ENCODE measurements around the gene NRXN2. TPM values are rescaled to one million over a fixed set of nuclear protein-coding genes. Genes with fewer than 3 reads are reported as not detected.
A peak's percentile ranks its signal among the peaks of the same experiment; 100 is the strongest.

Gene NRXN2
- total and polyA plus RNA-seq, 10 of the 15 experiments (the other 5 are each of a cell fraction or from before 2014, with no cell fraction given): 0.03 to 1.4 (median 0.23) TPM

- ATAC-seq (no peak), FAIRE-seq (no peak), DNase-seq (ENCODE audit: low read depth, low spot score) (no peak)
- Histone ChIP-seq H3K27me3 (replicated peaks in 1 of 2; ENCODE audit: control insufficient read depth in 2 of 2, insufficient read depth in 2 of 2, low read length in 1 of 2) (no peaks in the 10 kb centered on the region), H3K36me3 (ENCODE audit: control insufficient read depth in 2 of 2, insufficient read depth in 2 of 2, low read length in 1 of 2) (no peaks in the 10 kb centered on the region), H3K4me2 (ENCODE audit: control insufficient read depth, insufficient read depth) (no peak overlapping the region), H3K79me2 (ENCODE audit: control insufficient read depth, insufficient read depth, low read length) (no peaks in the 10 kb centered on the region), H4K20me1 (ENCODE audit: control insufficient read depth, insufficient read depth) (no peaks in the 10 kb centered on the region), H3K4me1 (ENCODE audit: control insufficient read depth, insufficient read depth, low read length) (peaks cover 6% of the 10 kb centered on the region), H3K4me3 (no peak overlapping the region), H3K27ac (ENCODE audit: control insufficient read depth, insufficient read depth) (no peak overlapping the region), H2AFZ (ENCODE audit: control insufficient read depth, low read depth, low read length) (no peak overlapping the region), H3K9ac (ENCODE audit: control insufficient read depth, insufficient read depth, low read length) (no peak overlapping the region), H3K9me3 (replicated peaks; ENCODE audit: control insufficient read depth, insufficient read depth, low read length) (no peaks in the 10 kb centered on the region)
- CTCF ChIA-PET: no interaction called here
- POLR2A ChIA-PET: interaction anchor here (1.1 kb wide), 1 partner anchor 15 kb away, joined by 4 read pairs; no protein-coding TSS in a partner anchor
- RAD21 ChIA-PET (ENCODE audit: unreplicated experiment): interaction anchor here (1.3 kb wide), 1 partner anchor 18 kb away, joined by 3 read pairs; no protein-coding TSS in a partner anchor
- in situ Hi-C loops (cut with MboI) (no loop called here), intact Hi-C loops (cut with micrococcal nuclease; ENCODE audit: unreplicated experiment) (no loop called here)
- WGBS (ENCODE audit: insufficient coverage, insufficient replicate concordance, low lambda C conversion rate, missing lambda C conversion rate): 11% methylated on average over 5 of the region's 5 CpGs
- SMC1A ChIA-PET (ENCODE audit: uncharacterized antibody, unreplicated experiment): no interaction called here
- TF ChIP-seq SREBF2 (IDR thresholded peaks at IDR 0.05; ENCODE audit: low read length) (no peak), GATAD2B (conservative IDR thresholded peaks at IDR 0.05; ENCODE audit: low read depth) (0 out of 2 replicates have a peak, but pooled peaks have one; percentile 58), MXI1 (IDR thresholded peaks at IDR 0.05; ENCODE audit: low read depth, low read length) (no peak), POLR2AphosphoS5 (IDR thresholded peaks at IDR 0.05; ENCODE audit: low read length) (no peak), SPI1 (IDR thresholded peaks at IDR 0.05; ENCODE audit: borderline replicate concordance, insufficient read depth, low read depth, low read length) (peak; percentile 64; the same call in 1 of the 2 replicates), RELA (IDR thresholded peaks at IDR 0.05; ENCODE audit: borderline replicate concordance, partially characterized antibody) (no peak), MEF2B (IDR thresholded peaks at IDR 0.05; ENCODE audit: partially characterized antibody, poor library complexity, severe bottlenecking) (peak; percentile 94), RB1 (IDR thresholded peaks at IDR 0.05; ENCODE audit: borderline replicate concordance) (0 out of 2 replicates have a peak, but pooled peaks have one; percentile 30), ZNF24 (IDR thresholded peaks at IDR 0.05) (no peak), ZNF622 (IDR thresholded peaks at IDR 0.05) (no peak), CEBPB (IDR thresholded peaks at IDR 0.05; ENCODE audit: borderline replicate concordance in 1 of 2, low read depth in 2 of 2, low read length in 2 of 2) (no peak), EP300 (IDR thresholded peaks at IDR 0.05; ENCODE audit: borderline replicate concordance in 1 of 2, control insufficient read depth in 1 of 2, low read depth in 2 of 2, low read length in 2 of 2) (no peak), YBX1 (IDR thresholded peaks at IDR 0.05) (0 out of 2 replicates have a peak, but pooled peaks have one; percentile 59), BCL3 (IDR thresholded peaks at IDR 0.05; ENCODE audit: borderline replicate concordance, insufficient read depth, low read depth, low read length, poor library complexity, severe bottlenecking) (no peak)
- TF ChIP-seq, protein P1, sequence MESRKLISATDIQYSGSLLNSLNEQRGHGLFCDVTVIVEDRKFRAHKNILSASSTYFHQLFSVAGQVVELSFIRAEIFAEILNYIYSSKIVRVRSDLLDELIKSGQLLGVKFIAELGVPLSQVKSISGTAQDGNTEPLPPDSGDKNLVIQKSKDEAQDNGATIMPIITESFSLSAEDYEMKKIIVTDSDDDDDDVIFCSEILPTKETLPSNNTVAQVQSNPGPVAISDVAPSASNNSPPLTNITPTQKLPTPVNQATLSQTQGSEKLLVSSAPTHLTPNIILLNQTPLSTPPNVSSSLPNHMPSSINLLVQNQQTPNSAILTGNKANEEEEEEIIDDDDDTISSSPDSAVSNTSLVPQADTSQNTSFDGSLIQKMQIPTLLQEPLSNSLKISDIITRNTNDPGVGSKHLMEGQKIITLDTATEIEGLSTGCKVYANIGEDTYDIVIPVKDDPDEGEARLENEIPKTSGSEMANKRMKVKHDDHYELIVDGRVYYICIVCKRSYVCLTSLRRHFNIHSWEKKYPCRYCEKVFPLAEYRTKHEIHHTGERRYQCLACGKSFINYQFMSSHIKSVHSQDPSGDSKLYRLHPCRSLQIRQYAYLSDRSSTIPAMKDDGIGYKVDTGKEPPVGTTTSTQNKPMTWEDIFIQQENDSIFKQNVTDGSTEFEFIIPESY (IDR thresholded peaks at IDR 0.05): no peak
- no TSS peak for BruUV-seq (replicated peaks)
Observed at GRCh38 chr11:64621283-64622019, 101.5 kb downstream of the NRXN2 start.
